Neuronal stem cell (in vitro differentiated cells): Measurements from ENCODE around the gene FMO3.

ENCODE experiments used
- DNase-seq: peaks from one replicate; pipeline ENCODE4 v3.0.0-alpha.2; 2013; ENCODE audit warnings: low spot score
- H2AFZ ChIP-seq: one replicate; pipeline ENCODE4 v1.6.1; 2013; ENCODE audit warnings: mild to moderate bottlenecking, low read length, inconsistent platforms
- H2AK5ac ChIP-seq: 2 replicates; pipeline ENCODE4 v1.6.1; 2013; ENCODE audit warnings: low read depth, mild to moderate bottlenecking, inconsistent platforms, low read length, moderate library complexity, mixed read lengths
- H2BK120ac ChIP-seq: 2 replicates; pipeline ENCODE4 v1.6.1; 2013; ENCODE audit warnings: low read depth, mild to moderate bottlenecking, inconsistent platforms, low read length, moderate library complexity, mixed read lengths
- H2BK12ac ChIP-seq: one replicate; pipeline ENCODE4 v1.6.1; 2013; ENCODE audit warnings: low read length, inconsistent platforms
- H2BK15ac ChIP-seq: 2 replicates; pipeline ENCODE4 v1.6.1; 2013; ENCODE audit warnings: mild to moderate bottlenecking, low read length, inconsistent platforms, mixed read lengths
- H2BK5ac ChIP-seq: one replicate; pipeline ENCODE4 v1.6.1; 2013; ENCODE audit warnings: inconsistent platforms, mild to moderate bottlenecking, low read length, moderate library complexity
- H3K14ac ChIP-seq: one replicate; pipeline ENCODE4 v1.6.1; 2013; ENCODE audit warnings: low read length, inconsistent platforms
- H3K18ac ChIP-seq: 2 replicates; pipeline ENCODE4 v1.6.1; 2013; ENCODE audit warnings: low read length, inconsistent platforms
- H3K23ac ChIP-seq: 2 replicates; pipeline ENCODE4 v1.6.1; 2013; ENCODE audit warnings: low read depth, mild to moderate bottlenecking, mixed read lengths, low read length, inconsistent platforms; ENCODE audit not compliant: poor library complexity
- H3K27ac ChIP-seq: replicated peaks from 3 replicates; pipeline ENCODE4 v1.5.1; 2013; ENCODE audit warnings: low read length, inconsistent platforms
- H3K27me3 ChIP-seq, 3 experiments: 2 replicates each; pipeline ENCODE4 v1.6.1; 2013; ENCODE audit warnings: low read length in 3 of 3, mild to moderate bottlenecking in 2 of 3, inconsistent platforms in 1 of 3, low read depth in 1 of 3, mixed read lengths in 1 of 3, moderate library complexity in 1 of 3; ENCODE audit not compliant: control insufficient read depth in 3 of 3, insufficient read depth in 3 of 3
- H3K36me3 ChIP-seq, 2 donors: replicated peaks in 1 of 2; 2 replicates each; pipeline ENCODE4 v1.6.1; 2013; ENCODE audit warnings: low read length in 2 of 2; ENCODE audit not compliant: control insufficient read depth in 2 of 2, insufficient read depth in 2 of 2
- H3K4ac ChIP-seq: 2 replicates; pipeline ENCODE4 v1.6.1; 2013; ENCODE audit warnings: inconsistent platforms, mild to moderate bottlenecking, low read length, moderate library complexity
- H3K4me1 ChIP-seq, 2 donors: 1 replicate in 1 of 2; 2 replicates in 1 of 2; pipeline ENCODE4 v1.6.1; 2013; ENCODE audit warnings: low read length in 2 of 2, low read depth in 1 of 2; ENCODE audit not compliant: control insufficient read depth in 2 of 2, insufficient read depth in 1 of 2
- H3K4me2 ChIP-seq: one replicate; pipeline ENCODE4 v1.6.1; 2013; ENCODE audit warnings: mild to moderate bottlenecking, low read length, inconsistent platforms; ENCODE audit not compliant: insufficient read depth, poor library complexity, severe bottlenecking
- H3K4me3 ChIP-seq, 2 donors: 2 replicates each; pipeline ENCODE4 v1.5.1; 2013; ENCODE audit warnings: low read length in 2 of 2, mild to moderate bottlenecking in 2 of 2, inconsistent platforms in 1 of 2, moderate library complexity in 1 of 2
- H3K79me1 ChIP-seq: one replicate; pipeline ENCODE4 v1.6.1; 2013; ENCODE audit warnings: low read depth, mild to moderate bottlenecking, inconsistent platforms, low read length, moderate library complexity
- H3K9ac ChIP-seq: one replicate; pipeline ENCODE4 v1.6.1; 2013; ENCODE audit warnings: mild to moderate bottlenecking, low read depth, low read length, inconsistent platforms; ENCODE audit not compliant: poor library complexity
- H3K9me3 ChIP-seq, 2 donors: replicated peaks in 1 of 2; 2 replicates each; pipeline versions ENCODE3 to v1.6.1; 2013; ENCODE audit warnings: low read length in 2 of 2, mild to moderate bottlenecking in 2 of 2, inconsistent platforms in 1 of 2, low read depth in 1 of 2, mixed read lengths in 1 of 2, moderate library complexity in 1 of 2; ENCODE audit not compliant: control insufficient read depth in 2 of 2, insufficient read depth in 1 of 2
- H4K8ac ChIP-seq: one replicate; pipeline ENCODE4 v1.6.1; 2013; ENCODE audit warnings: low read depth, mild to moderate bottlenecking, inconsistent platforms, low read length, moderate library complexity
- H4K91ac ChIP-seq: one replicate; pipeline ENCODE4 v1.6.1; 2013; ENCODE audit warnings: low read length, low read depth, mild to moderate bottlenecking, inconsistent platforms; ENCODE audit not compliant: poor library complexity
- WGBS, 2 donors: extraction: QIAGEN DNeasy Blood & Tissue Kit; methylation state at CpG; one replicate each; pipeline ENCODE4 v1.1.7; 2013; ENCODE audit warnings: missing lambda C conversion rate in 2 of 2, mixed read lengths in 1 of 2; ENCODE audit not compliant: insufficient read length in 2 of 2, insufficient replicate concordance in 1 of 2; ENCODE audit errors: extremely low coverage in 2 of 2; 5-methylcytosine and 5-hydroxymethylcytosine counted together

The FMO3 gene

GRCh38 chr1:171084870-171085269, 5.8 kb upstream of the FMO3 start:
- Histone ChIP-seq H3K4ac (no peak overlapping the region), H4K8ac (no peak overlapping the region), H2AK5ac (no peak overlapping the region), H3K27ac (no peak overlapping the region), H3K9ac (no peak overlapping the region), H4K91ac (no peak overlapping the region), H3K27me3 (no peaks in the 10 kb centered on the region), H3K18ac (no peak overlapping the region), H3K9me3 (no peaks in the 10 kb centered on the region), H3K36me3 (no peaks in the 10 kb centered on the region), H3K4me1 (no peaks in the 10 kb centered on the region), H2AFZ (no peak overlapping the region), H2BK15ac (no peak overlapping the region), H3K79me1 (no peaks in the 10 kb centered on the region), H3K14ac (no peak overlapping the region), H2BK12ac (no peak overlapping the region), H2BK5ac (no peak overlapping the region), H3K4me3 (no peak overlapping the region), H3K4me2 (no peak overlapping the region), H2BK120ac (no peak overlapping the region), H3K23ac (no peak overlapping the region)
- DNase-seq: no peak
- WGBS, 2 donors: no CpG with 5 or more reads among the region's 2 CpGs

- DNase-seq: no peak
- Histone ChIP-seq H2BK12ac (no peak overlapping the region), H3K23ac (no peak overlapping the region), H3K9me3 (no peaks in the 10 kb centered on the region), H3K4me1 (no peaks in the 10 kb centered on the region), H2BK5ac (no peak overlapping the region), H3K14ac (no peak overlapping the region), H2AFZ (no peak overlapping the region), H3K79me1 (no peaks in the 10 kb centered on the region), H3K4me2 (no peak overlapping the region), H3K4ac (no peak overlapping the region), H3K36me3 (no peaks in the 10 kb centered on the region), H4K8ac (no peak overlapping the region), H3K27ac (no peak overlapping the region), H3K9ac (no peak overlapping the region), H2BK120ac (no peak overlapping the region), H3K4me3 (no peak overlapping the region), H4K91ac (no peak overlapping the region), H2BK15ac (no peak overlapping the region), H2AK5ac (no peak overlapping the region), H3K18ac (no peak overlapping the region), H3K27me3 (no peaks in the 10 kb centered on the region)
Observed at GRCh38 chr1:171087896-171088295, 2.8 kb upstream of the FMO3 start.

- no CpG with 5 or more reads among the region's 1 CpG for WGBS, 2 donors
- Histone ChIP-seq H3K23ac (no peak overlapping the region), H2AK5ac (no peak overlapping the region), H2AFZ (no peak overlapping the region), H3K4me1 (no peaks in the 10 kb centered on the region), H3K18ac (no peak overlapping the region), H2BK12ac (no peak overlapping the region), H3K27me3 (no peaks in the 10 kb centered on the region), H3K14ac (no peak overlapping the region), H3K9me3 (no peaks in the 10 kb centered on the region), H3K36me3 (no peaks in the 10 kb centered on the region), H3K9ac (no peak overlapping the region), H2BK5ac (no peak overlapping the region), H3K4me3 (no peak overlapping the region), H3K4me2 (no peak overlapping the region), H3K4ac (no peak overlapping the region), H2BK120ac (no peak overlapping the region), H3K79me1 (no peaks in the 10 kb centered on the region), H4K8ac (no peak overlapping the region), H3K27ac (no peak overlapping the region), H2BK15ac (no peak overlapping the region), H4K91ac (no peak overlapping the region)
- DNase-seq: no peak
Observed at GRCh38 chr1:171103862-171104261, 13.2 kb downstream of the FMO3 start.

GRCh38 chr1:171107262-171107940, 16.7 kb downstream of the FMO3 start:
- H2AK5ac ChIP-seq: no peak overlapping the region
- no peak overlapping the region for H3K27ac ChIP-seq
- H2BK120ac ChIP-seq: no peak overlapping the region
- no peak overlapping the region for H2BK15ac ChIP-seq
- H2AFZ ChIP-seq: no peak overlapping the region
- H4K8ac ChIP-seq: no peak overlapping the region
- H3K9me3 ChIP-seq: no peaks in the 10 kb centered on the region
- H2BK12ac ChIP-seq: no peak overlapping the region
- H3K4ac ChIP-seq: no peak overlapping the region
- no peak overlapping the region for H4K91ac ChIP-seq
- no peaks in the 10 kb centered on the region for H3K4me1 ChIP-seq
- no peak overlapping the region for H3K14ac ChIP-seq
- no peak for DNase-seq
- H3K18ac ChIP-seq: no peak overlapping the region
- H3K27me3 ChIP-seq: no peaks in the 10 kb centered on the region
- H3K23ac ChIP-seq: no peak overlapping the region
- H3K4me2 ChIP-seq: no peak overlapping the region
- H3K36me3 ChIP-seq: no peaks in the 10 kb centered on the region
- no peak overlapping the region for H3K9ac ChIP-seq
- H3K4me3 ChIP-seq: no peak overlapping the region
- H2BK5ac ChIP-seq: no peak overlapping the region
- no CpG with 5 or more reads among the region's 3 CpGs for WGBS, 2 donors
- H3K79me1 ChIP-seq: no peaks in the 10 kb centered on the region
